K562 (cell line): Measurements from ENCODE around the gene FERMT3. TPM values are rescaled to one million over a fixed set of nuclear protein-coding genes. Genes with fewer than 3 reads are reported as not detected.
A peak's percentile ranks its signal among the peaks of the same experiment; 100 is the strongest.

Experiments used
- ARID1B ChIP-seq: fragments of 450-650 bp; IDR thresholded peaks from 2 replicates; pipeline ENCODE4 v1.6.1; 2016; ENCODE audit warnings: antibody characterized with exemption, mild to moderate bottlenecking, inconsistent platforms
- BRCA1 ChIP-seq, 2 experiments: fragments of 450-650 bp in 1 of 2; sonication (generic) in 1 of 2; formaldehyde crosslinking in 1 of 2; IDR thresholded peaks; 2 replicates each; pipeline versions ENCODE4 v1.5.0 to v1.6.1; 2017 to 2020; ENCODE audit warnings: mild to moderate bottlenecking in 1 of 2, missing genetic modification reagents in 1 of 2
- CREB1 ChIP-seq, 2 experiments: sonication (generic) in 1 of 2; formaldehyde crosslinking in 1 of 2; IDR thresholded peaks; 2 replicates each; pipeline versions ENCODE4 v1.6.1 to v1.8.0; 2012 to 2022; ENCODE audit warnings: inconsistent platforms in 1 of 2, mild to moderate bottlenecking in 1 of 2, missing genetic modification reagents in 1 of 2, moderate library complexity in 1 of 2
- CSDE1 ChIP-seq, 2 experiments: fragments of 450-650 bp; IDR thresholded peaks; 2 replicates each; pipeline ENCODE4 v1.6.1; 2016; ENCODE audit warnings: mild to moderate bottlenecking in 1 of 2
- CTBP1 ChIP-seq: fragments of 450-650 bp; IDR thresholded peaks from 2 replicates; pipeline ENCODE4 v1.6.1; 2016; ENCODE audit warnings: borderline replicate concordance
- E2F4 ChIP-seq: sonication (generic); formaldehyde crosslinking; IDR thresholded peaks from 2 replicates; pipeline ENCODE4 v1.8.0; 2022; ENCODE audit warnings: mild to moderate bottlenecking, low read depth, missing genetic modification reagents
- EWSR1 ChIP-seq: fragments of 450-650 bp; IDR thresholded peaks from 2 replicates; pipeline ENCODE4 v1.6.1; 2018; ENCODE audit warnings: borderline replicate concordance, mild to moderate bottlenecking, low read depth, moderate library complexity; ENCODE audit not compliant: partially characterized antibody
- KAT8 ChIP-seq: fragments of 450-650 bp; IDR thresholded peaks from 2 replicates; pipeline ENCODE4 v1.6.1; 2016; ENCODE audit warnings: low read depth, mild to moderate bottlenecking
- MCM7 ChIP-seq, 2 experiments: fragments of 450-650 bp; IDR thresholded peaks; 2 replicates each; pipeline ENCODE4 v1.6.1; 2016 to 2018
- NR1H2 ChIP-seq: sonication (generic); formaldehyde crosslinking; IDR thresholded peaks from 2 replicates; pipeline ENCODE4 v1.4.0; 2020; ENCODE audit warnings: mild to moderate bottlenecking, missing genetic modification reagents
- OTX1 ChIP-seq: fragments of 450-650 bp; formaldehyde crosslinking; IDR thresholded peaks from 2 replicates; pipeline ENCODE4 v1.4.0; 2022; ENCODE audit warnings: mild to moderate bottlenecking
- POLR2B ChIP-seq: fragments of 450-650 bp; IDR thresholded peaks from 2 replicates; pipeline ENCODE4 v1.6.1; 2018; ENCODE audit warnings: low read depth; ENCODE audit not compliant: partially characterized antibody
- POU5F1 ChIP-seq: fragments of 150-350 bp; IDR thresholded peaks from 2 replicates; pipeline ENCODE4 v1.6.1; 2014; ENCODE audit warnings: borderline replicate concordance, low read length, low read depth, mild to moderate bottlenecking; ENCODE audit not compliant: partially characterized antibody
- SP2 ChIP-seq: IDR thresholded peaks from 2 replicates; pipeline ENCODE4 v1.6.1; 2011; ENCODE audit warnings: mild to moderate bottlenecking, low read depth, low read length, moderate library complexity; ENCODE audit not compliant: poor library complexity, severe bottlenecking; ENCODE audit errors: extremely low read depth
- ZNF140 ChIP-seq: fragments of 250-450 bp; sonication (Bioruptor Pico); IDR thresholded peaks from 2 replicates; pipeline ENCODE4 v1.8.0; 2021; ENCODE audit warnings: moderate library complexity, mild to moderate bottlenecking, inconsistent platforms
- ZNF778 ChIP-seq: fragments of 450-650 bp; formaldehyde crosslinking; IDR thresholded peaks from 2 replicates; pipeline ENCODE4 v1.4.0; 2020; ENCODE audit warnings: mild to moderate bottlenecking, moderate library complexity
- polyA plus RNA-seq, 8 experiments: library from polyadenylated mRNA; depleted of rRNA in 4 of 8; stranded (reverse) in 5 of 8; unstranded in 3 of 8; fragments of >200 nt; fragmentation: Nextera tagmentation in 2 of 8; fragmentation: Illumina TruSeq in 1 of 8; extraction: Ambion mirVana in 2 of 8; extraction: Trizol in 1 of 8; gene quantifications; 2 replicates each; pipeline versions ENCODE4 v1.2.1 to v1.2.3, GENCODE V29; 2011 to 2014; ENCODE audit warnings: inconsistent platforms in 1 of 8, missing spikeins in 1 of 8
- total RNA-seq, 7 experiments: library from RNA; depleted of rRNA in 6 of 7; stranded (reverse); fragments of >200 nt in 6 of 7; fragmentation: Illumina TruSeq in 2 of 7; extraction: Trizol in 2 of 7; gene quantifications; 2 replicates each; pipeline versions ENCODE4 v1.2.1 to v1.2.3, GENCODE V29; 2011 to 2021; ENCODE audit warnings: low replicate concordance in 1 of 7
- TF ChIP-seq, protein P1 (sequence below): sonication (generic); formaldehyde crosslinking; IDR thresholded peaks from 2 replicates; pipeline ENCODE4 v1.8.1; 2023; ENCODE audit warnings: mild to moderate bottlenecking, missing genetic modification reagents, moderate library complexity
- TF ChIP-seq, protein P2 (sequence below): fragments of 250-450 bp; sonication (Bioruptor Pico); IDR thresholded peaks from 2 replicates; pipeline ENCODE4 v1.5.1; 2021; ENCODE audit warnings: mild to moderate bottlenecking
- TF ChIP-seq, protein P3 (sequence below): sonication (generic); formaldehyde crosslinking; IDR thresholded peaks from 2 replicates; pipeline ENCODE4 v1.8.0; 2022; ENCODE audit warnings: mild to moderate bottlenecking, missing genetic modification reagents
- TF ChIP-seq, protein P4 (sequence below): fragments of 450-650 bp; formaldehyde crosslinking; IDR thresholded peaks from 2 replicates; pipeline ENCODE4 v1.4.0; 2020; ENCODE audit warnings: mild to moderate bottlenecking, moderate library complexity
- TF ChIP-seq, protein P5 (sequence below): fragments of 250-450 bp; sonication (Bioruptor Pico); IDR thresholded peaks from 2 replicates; pipeline ENCODE4 v1.8.0; 2021; ENCODE audit warnings: moderate library complexity, mild to moderate bottlenecking, inconsistent platforms

The FERMT3 gene
- total and polyA plus RNA-seq, 9 of the 15 experiments (the other 6 are each of a cell fraction or from before 2014, with no cell fraction given): 3.2 to 275 (median 79.7) TPM

- TF ChIP-seq BRCA1 (IDR thresholded peaks at IDR 0.05) (no peak), BRCA1 (CRISPR knock-in tag; IDR thresholded peaks at IDR 0.05) (no peak), OTX1 (CRISPR knock-in tag) (no peak), POLR2B (peak; percentile 70), ARID1B (peak; percentile 54; the same call in 1 of the 2 replicates), POU5F1 (no peak), CSDE1 (IDR thresholded peaks at IDR 0.05) (no peak), CREB1 (IDR thresholded peaks at IDR 0.05) (no peak), CREB1 (CRISPR knock-in tag; IDR thresholded peaks at IDR 0.05) (peak; percentile 65), ZNF140 (CRISPR knock-in tag) (no peak), E2F4 (no peak), EWSR1 (no peak), KAT8 (no peak), SP2 (no peak), MCM7 (IDR thresholded peaks at IDR 0.05) (no peak), NR1H2 (no peak), CTBP1 (peak; percentile 62; the same call in 1 of the 2 replicates), ZNF778 (CRISPR knock-in tag) (no peak)
- TF ChIP-seq, protein P1, sequence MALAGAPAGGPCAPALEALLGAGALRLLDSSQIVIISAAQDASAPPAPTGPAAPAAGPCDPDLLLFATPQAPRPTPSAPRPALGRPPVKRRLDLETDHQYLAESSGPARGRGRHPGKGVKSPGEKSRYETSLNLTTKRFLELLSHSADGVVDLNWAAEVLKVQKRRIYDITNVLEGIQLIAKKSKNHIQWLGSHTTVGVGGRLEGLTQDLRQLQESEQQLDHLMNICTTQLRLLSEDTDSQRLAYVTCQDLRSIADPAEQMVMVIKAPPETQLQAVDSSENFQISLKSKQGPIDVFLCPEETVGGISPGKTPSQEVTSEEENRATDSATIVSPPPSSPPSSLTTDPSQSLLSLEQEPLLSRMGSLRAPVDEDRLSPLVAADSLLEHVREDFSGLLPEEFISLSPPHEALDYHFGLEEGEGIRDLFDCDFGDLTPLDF (CRISPR knock-in tag): no peak
- TF ChIP-seq, protein P2, sequence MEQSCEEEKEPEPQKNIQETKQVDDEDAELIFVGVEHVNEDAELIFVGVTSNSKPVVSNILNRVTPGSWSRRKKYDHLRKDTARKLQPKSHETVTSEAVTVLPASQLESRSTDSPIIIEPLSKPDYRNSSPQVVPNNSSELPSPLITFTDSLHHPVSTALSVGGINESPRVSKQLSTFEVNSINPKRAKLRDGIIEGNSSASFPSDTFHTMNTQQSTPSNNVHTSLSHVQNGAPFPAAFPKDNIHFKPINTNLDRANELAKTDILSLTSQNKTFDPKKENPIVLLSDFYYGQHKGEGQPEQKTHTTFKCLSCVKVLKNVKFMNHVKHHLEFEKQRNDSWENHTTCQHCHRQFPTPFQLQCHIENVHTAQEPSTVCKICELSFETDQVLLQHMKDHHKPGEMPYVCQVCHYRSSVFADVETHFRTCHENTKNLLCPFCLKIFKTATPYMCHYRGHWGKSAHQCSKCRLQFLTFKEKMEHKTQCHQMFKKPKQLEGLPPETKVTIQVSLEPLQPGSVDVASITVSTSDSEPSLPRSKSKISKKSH (CRISPR knock-in tag): no peak
- TF ChIP-seq, protein P3, sequence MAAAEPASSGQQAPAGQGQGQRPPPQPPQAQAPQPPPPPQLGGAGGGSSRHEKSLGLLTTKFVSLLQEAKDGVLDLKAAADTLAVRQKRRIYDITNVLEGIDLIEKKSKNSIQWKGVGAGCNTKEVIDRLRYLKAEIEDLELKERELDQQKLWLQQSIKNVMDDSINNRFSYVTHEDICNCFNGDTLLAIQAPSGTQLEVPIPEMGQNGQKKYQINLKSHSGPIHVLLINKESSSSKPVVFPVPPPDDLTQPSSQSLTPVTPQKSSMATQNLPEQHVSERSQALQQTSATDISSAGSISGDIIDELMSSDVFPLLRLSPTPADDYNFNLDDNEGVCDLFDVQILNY (CRISPR knock-in tag): no peak
- TF ChIP-seq, protein P4, sequence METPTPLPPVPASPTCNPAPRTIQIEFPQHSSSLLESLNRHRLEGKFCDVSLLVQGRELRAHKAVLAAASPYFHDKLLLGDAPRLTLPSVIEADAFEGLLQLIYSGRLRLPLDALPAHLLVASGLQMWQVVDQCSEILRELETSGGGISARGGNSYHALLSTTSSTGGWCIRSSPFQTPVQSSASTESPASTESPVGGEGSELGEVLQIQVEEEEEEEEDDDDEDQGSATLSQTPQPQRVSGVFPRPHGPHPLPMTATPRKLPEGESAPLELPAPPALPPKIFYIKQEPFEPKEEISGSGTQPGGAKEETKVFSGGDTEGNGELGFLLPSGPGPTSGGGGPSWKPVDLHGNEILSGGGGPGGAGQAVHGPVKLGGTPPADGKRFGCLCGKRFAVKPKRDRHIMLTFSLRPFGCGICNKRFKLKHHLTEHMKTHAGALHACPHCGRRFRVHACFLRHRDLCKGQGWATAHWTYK (CRISPR knock-in tag): 0 out of 2 replicates have a peak, but pooled peaks have one; percentile 10
- TF ChIP-seq, protein P5, sequence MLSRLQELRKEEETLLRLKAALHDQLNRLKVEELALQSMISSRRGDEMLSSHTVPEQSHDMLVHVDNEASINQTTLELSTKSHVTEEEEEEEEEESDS (CRISPR knock-in tag): no peak
These were observed 24.8 kb upstream of the FERMT3 start (continued) for GRCh38 chr11:64181506-64182411.
